ENCODE data around the gene INPP5K. TPM values are rescaled to one million over a fixed set of nuclear protein-coding genes. Genes with fewer than 3 reads are reported as not detected.

The INPP5K gene
- total and polyA plus RNA-seq, 10 of the 15 experiments (the other 5 are each of a cell fraction or from before 2014, with no cell fraction given), result 0.58 to 41.2 (median 23.3) TPM

DNA sequence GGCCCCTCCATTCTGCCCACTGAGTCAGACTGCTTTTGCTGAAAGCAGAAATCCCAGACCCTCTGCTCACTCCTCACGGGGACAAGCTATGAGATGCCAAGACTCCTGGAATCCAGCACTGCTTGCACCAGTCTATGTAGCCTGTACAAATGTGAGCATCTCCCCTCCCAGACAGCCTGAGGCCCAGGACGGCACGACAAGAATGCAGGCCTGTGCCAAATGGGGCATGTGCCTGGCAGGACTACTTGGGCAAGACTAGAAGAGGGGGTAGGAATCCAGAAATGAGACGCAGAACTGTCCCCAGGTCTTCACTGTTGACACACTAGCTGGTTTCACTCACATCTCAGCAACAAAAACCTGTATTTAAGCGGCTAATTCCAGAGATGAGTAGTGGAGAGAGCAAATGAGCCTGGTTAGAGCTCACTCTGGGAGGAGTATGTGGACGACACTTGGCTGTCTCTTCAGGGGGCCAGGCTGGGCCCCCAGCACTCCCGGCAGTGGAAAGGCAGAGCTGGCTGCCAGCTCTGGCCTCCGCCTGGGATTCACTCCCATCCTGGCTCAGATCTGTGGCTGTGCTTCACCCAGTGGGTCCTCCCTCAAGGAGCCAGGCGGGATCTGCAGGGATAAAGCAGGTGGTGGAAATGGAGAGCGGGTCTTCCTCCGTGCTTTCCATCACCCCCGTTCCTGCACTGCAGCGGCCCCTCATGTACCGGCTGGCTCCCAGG is 21.0 kb downstream of the INPP5K start (continued):
- TF ChIP-seq, protein P1, sequence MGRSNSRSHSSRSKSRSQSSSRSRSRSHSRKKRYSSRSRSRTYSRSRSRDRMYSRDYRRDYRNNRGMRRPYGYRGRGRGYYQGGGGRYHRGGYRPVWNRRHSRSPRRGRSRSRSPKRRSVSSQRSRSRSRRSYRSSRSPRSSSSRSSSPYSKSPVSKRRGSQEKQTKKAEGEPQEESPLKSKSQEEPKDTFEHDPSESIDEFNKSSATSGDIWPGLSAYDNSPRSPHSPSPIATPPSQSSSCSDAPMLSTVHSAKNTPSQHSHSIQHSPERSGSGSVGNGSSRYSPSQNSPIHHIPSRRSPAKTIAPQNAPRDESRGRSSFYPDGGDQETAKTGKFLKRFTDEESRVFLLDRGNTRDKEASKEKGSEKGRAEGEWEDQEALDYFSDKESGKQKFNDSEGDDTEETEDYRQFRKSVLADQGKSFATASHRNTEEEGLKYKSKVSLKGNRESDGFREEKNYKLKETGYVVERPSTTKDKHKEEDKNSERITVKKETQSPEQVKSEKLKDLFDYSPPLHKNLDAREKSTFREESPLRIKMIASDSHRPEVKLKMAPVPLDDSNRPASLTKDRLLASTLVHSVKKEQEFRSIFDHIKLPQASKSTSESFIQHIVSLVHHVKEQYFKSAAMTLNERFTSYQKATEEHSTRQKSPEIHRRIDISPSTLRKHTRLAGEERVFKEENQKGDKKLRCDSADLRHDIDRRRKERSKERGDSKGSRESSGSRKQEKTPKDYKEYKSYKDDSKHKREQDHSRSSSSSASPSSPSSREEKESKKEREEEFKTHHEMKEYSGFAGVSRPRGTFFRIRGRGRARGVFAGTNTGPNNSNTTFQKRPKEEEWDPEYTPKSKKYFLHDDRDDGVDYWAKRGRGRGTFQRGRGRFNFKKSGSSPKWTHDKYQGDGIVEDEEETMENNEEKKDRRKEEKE (IDR thresholded peaks at IDR 0.05), result no peak
- TF ChIP-seq, protein P2, sequence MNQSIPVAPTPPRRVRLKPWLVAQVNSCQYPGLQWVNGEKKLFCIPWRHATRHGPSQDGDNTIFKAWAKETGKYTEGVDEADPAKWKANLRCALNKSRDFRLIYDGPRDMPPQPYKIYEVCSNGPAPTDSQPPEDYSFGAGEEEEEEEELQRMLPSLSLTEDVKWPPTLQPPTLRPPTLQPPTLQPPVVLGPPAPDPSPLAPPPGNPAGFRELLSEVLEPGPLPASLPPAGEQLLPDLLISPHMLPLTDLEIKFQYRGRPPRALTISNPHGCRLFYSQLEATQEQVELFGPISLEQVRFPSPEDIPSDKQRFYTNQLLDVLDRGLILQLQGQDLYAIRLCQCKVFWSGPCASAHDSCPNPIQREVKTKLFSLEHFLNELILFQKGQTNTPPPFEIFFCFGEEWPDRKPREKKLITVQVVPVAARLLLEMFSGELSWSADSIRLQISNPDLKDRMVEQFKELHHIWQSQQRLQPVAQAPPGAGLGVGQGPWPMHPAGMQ (IDR thresholded peaks at IDR 0.05; ENCODE audit: borderline replicate concordance), result no peak
- no peak for TF ChIP-seq KDM1A (IDR thresholded peaks at IDR 0.05; ENCODE audit: borderline replicate concordance)
- no peak for TF ChIP-seq IKZF2 (IDR thresholded peaks at IDR 0.05)

DNA sequence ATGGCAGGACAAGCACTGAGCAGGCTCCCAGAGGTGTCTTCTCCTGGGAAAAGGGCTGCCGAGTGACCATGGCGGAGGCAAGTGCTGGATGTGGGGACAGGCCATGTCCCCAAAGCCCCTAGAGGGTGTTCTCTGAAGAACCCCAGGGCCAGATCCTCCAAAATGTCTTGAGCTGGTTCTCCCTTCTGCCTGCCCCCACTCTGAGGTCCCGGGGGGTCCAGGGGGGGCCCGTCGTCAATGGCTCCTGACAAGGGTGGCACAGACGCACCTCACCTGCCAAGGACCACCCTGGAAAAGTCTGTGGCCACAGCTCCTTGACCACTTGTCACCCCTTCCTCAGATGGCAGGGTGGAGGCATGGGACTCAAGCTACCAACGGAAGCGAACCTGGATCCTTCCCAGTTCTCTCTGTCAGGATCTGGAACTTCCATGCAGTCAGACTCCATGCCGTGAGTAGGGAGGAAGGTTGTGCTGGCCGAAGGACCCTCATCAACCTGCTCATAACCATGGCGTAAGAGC is 21.6 kb downstream of the INPP5K start:
- peaks cover 7% of the 10 kb centered on the region for H3K4me1 ChIP-seq (ENCODE audit: control insufficient read depth, insufficient read depth, low read length)
- CTCF ChIA-PET, result interaction anchor here (0.7 to 1.2 kb wide), 3 partner anchors 54 to 130 kb away, joined by 3 read pairs; no protein-coding TSS in a partner anchor
- 91% methylated on average over 11 of the region's 11 CpGs for WGBS (ENCODE audit: insufficient coverage, insufficient replicate concordance, low lambda C conversion rate, missing lambda C conversion rate)
- FAIRE-seq, result no peak
- ATAC-seq, result no peak
- POLR2A ChIA-PET, result no interaction called here
- no peak overlapping the region for H3K4me2 ChIP-seq (ENCODE audit: control insufficient read depth, insufficient read depth)
- H3K27ac ChIP-seq (ENCODE audit: control insufficient read depth, insufficient read depth), result no peak overlapping the region
- no peak overlapping the region for H3K4me3 ChIP-seq
- no TSS peak for BruUV-seq (replicated peaks)
- peaks cover 0 to 4% of the 10 kb centered on the region in 2 experiments; a peak in 1 of 4 replicates for H3K36me3 ChIP-seq (ENCODE audit: control insufficient read depth in 2 of 2, insufficient read depth in 2 of 2, low read length in 1 of 2)
- no peaks in the 10 kb centered on the region for H3K79me2 ChIP-seq (ENCODE audit: control insufficient read depth, insufficient read depth, low read length)
- in situ Hi-C loops (cut with MboI), result no loop called here
- RAD21 ChIA-PET (ENCODE audit: unreplicated experiment), result no interaction called here
- no peaks in the 10 kb centered on the region for H4K20me1 ChIP-seq (ENCODE audit: control insufficient read depth, insufficient read depth)
- no peaks in the 10 kb centered on the region for H3K9me3 ChIP-seq (replicated peaks; ENCODE audit: control insufficient read depth, insufficient read depth, low read length)
- no peaks in the 10 kb centered on the region for H3K27me3 ChIP-seq (replicated peaks in 1 of 2; ENCODE audit: control insufficient read depth in 2 of 2, insufficient read depth in 2 of 2, low read length in 1 of 2)
- intact Hi-C loops (cut with micrococcal nuclease; ENCODE audit: unreplicated experiment), result no loop called here
- no peak for DNase-seq (ENCODE audit: low read depth, low spot score)
- H3K9ac ChIP-seq (ENCODE audit: control insufficient read depth, insufficient read depth, low read length), result no peak overlapping the region
- SMC1A ChIA-PET (ENCODE audit: uncharacterized antibody, unreplicated experiment), result no interaction called here
- H2AFZ ChIP-seq (ENCODE audit: control insufficient read depth, low read depth, low read length), result no peak overlapping the region
- TF ChIP-seq SMAD1 (IDR thresholded peaks at IDR 0.05; ENCODE audit: low read depth, partially characterized antibody), result no peak
- TF ChIP-seq ETV6 (conservative IDR thresholded peaks at IDR 0.05 in 1 of 2, IDR thresholded peaks at IDR 0.05 in 1 of 2; ENCODE audit: borderline replicate concordance in 1 of 2, low read depth in 1 of 2), result no peak
- TF ChIP-seq SPI1 (IDR thresholded peaks at IDR 0.05; ENCODE audit: borderline replicate concordance, insufficient read depth, low read depth, low read length), result no peak
- no peak for TF ChIP-seq TAF1 (IDR thresholded peaks at IDR 0.05; ENCODE audit: borderline replicate concordance, low read depth, low read length)
- TF ChIP-seq FOXM1 (IDR thresholded peaks at IDR 0.05; ENCODE audit: low read depth, low read length), result no peak
- TF ChIP-seq MYB (IDR thresholded peaks at IDR 0.05; ENCODE audit: borderline replicate concordance, low read depth, low read length), result no peak
- TF ChIP-seq HDGF (IDR thresholded peaks at IDR 0.05), result no peak
- no peak for TF ChIP-seq CBX5 (IDR thresholded peaks at IDR 0.05; ENCODE audit: low read depth)
- TF ChIP-seq RELA (IDR thresholded peaks at IDR 0.05; ENCODE audit: borderline replicate concordance, partially characterized antibody), result no peak
- TF ChIP-seq, protein P3, sequence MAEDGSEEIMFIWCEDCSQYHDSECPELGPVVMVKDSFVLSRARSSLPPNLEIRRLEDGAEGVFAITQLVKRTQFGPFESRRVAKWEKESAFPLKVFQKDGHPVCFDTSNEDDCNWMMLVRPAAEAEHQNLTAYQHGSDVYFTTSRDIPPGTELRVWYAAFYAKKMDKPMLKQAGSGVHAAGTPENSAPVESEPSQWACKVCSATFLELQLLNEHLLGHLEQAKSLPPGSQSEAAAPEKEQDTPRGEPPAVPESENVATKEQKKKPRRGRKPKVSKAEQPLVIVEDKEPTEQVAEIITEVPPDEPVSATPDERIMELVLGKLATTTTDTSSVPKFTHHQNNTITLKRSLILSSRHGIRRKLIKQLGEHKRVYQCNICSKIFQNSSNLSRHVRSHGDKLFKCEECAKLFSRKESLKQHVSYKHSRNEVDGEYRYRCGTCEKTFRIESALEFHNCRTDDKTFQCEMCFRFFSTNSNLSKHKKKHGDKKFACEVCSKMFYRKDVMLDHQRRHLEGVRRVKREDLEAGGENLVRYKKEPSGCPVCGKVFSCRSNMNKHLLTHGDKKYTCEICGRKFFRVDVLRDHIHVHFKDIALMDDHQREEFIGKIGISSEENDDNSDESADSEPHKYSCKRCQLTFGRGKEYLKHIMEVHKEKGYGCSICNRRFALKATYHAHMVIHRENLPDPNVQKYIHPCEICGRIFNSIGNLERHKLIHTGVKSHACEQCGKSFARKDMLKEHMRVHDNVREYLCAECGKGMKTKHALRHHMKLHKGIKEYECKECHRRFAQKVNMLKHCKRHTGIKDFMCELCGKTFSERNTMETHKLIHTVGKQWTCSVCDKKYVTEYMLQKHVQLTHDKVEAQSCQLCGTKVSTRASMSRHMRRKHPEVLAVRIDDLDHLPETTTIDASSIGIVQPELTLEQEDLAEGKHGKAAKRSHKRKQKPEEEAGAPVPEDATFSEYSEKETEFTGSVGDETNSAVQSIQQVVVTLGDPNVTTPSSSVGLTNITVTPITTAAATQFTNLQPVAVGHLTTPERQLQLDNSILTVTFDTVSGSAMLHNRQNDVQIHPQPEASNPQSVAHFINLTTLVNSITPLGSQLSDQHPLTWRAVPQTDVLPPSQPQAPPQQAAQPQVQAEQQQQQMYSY (CRISPR knock-in tag; IDR thresholded peaks at IDR 0.05), result no peak
